HG03571 (cell line): ENCODE measurements around the gene TMEM176A.

Source experiments
- ATAC-seq: cut with Tn5 transposase; IDR thresholded peaks from one replicate; pipeline ENCODE4 v1.9.1; 2021; ENCODE audit not compliant: unreplicated experiment

Gene TMEM176A

GRCh38 chr7:150787321-150788281, 13.0 kb upstream of the TMEM176A start:
- ATAC-seq = no peak

- no peak for ATAC-seq
These were observed 11.9 kb upstream of the TMEM176A start for GRCh38 chr7:150788474-150789269.

- ATAC-seq = no peak
These were observed 10.0 kb upstream of the TMEM176A start for GRCh38 chr7:150790416-150791075.

- ATAC-seq = no peak
These were observed 9.3 kb upstream of the TMEM176A start for GRCh38 chr7:150791304-150791703.

DNA sequence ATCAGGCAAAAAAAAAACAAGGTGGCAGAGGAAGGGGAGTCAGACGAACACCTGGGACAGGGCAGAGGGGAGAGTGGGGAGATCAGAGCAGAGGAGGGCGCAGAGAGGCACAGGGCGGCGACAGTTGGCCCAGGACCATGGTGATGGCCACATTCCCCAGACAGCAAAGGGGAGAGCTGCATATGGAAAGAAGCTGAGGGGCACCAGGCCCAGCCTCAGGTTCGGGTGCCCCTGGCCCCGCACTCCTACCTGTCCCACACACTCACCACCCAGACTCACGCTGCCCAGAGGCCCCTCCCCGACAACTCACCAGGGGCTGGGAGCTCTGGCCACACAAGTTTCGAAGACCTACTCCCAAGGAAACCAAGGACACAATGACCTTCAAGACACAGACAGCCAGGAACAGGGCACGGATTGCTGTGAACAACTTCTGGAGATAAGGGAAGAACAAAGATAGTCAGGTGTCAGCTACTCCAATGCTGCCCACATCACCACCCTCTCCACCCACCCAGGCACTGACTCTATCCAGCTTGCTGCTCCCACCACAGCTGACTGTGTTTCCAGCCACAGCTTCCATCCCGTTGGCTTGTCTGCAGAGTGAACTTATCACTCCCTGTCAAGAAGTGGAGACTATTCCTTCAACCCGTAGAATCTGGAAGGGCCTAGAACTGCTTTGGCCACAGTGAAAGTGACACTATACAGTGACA, 8.7 kb upstream of the TMEM176A start:
- no peak for ATAC-seq

- no peak for ATAC-seq
These were observed 6.9 kb upstream of the TMEM176A start for GRCh38 chr7:150793569-150794238.

GRCh38 chr7:150797661-150798060, 2.9 kb upstream of the TMEM176A start:
- ATAC-seq = no peak

- no peak for ATAC-seq
These were observed 1.4 kb upstream of the TMEM176A start for GRCh38 chr7:150799156-150799555.

DNA sequence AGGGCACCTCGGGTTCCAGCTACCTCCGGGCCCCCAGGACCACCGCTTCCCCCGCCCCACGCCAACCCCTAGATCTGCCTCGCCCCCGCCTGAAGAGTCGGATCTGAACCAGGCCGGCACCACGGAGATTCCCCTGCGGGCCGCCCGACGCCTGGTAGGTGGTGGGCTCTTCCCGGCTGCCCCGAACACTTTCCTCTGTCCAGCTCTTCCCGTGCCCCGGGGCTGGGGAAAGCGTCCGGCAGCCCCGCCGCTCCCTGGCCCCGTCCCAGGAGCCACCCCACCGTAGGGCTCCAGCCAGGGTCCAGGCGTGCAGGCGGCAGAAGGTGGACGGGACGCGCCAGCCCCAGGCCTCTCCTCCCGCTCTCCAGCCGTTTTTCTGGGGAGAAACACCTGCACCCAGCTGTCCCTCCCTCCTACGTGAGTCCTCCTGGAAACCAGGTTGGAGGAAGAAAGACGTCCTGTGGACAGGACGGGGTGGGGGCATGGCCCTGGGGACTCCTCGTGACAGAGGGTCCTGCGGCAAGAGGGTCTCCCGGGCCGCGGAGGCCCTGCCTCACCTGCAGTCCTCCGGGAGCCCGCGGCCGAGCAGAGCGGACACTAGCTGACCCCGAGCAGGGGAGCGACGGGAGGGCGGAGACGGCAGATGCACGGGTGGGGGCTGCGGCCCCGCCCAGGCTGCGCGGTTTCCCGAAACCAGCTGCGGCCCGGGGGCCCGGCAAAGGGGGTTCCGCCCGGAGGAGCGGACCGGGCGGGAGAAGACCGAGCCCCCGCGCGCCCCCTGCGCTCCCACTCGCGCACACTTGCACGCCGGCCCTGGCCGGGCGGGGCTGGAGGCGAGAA, 608 bp upstream of the TMEM176A start, which contains the start of gene TMEM176B:
Gene TMEM176B (minus strand): TSS at position 624 of the 840 bp plus-strand sequence. CDS start 3,795 bp downstream, outside the sequence.
- no peak for ATAC-seq

GRCh38 chr7:150801242-150801945, 825 bp downstream of the TMEM176A start:
- no peak for ATAC-seq

GRCh38 chr7:150801946-150802771, 1.6 kb downstream of the TMEM176A start:
- no peak for ATAC-seq

- no peak for ATAC-seq
These were observed 2.7 kb downstream of the TMEM176A start for GRCh38 chr7:150803161-150803860.

DNA sequence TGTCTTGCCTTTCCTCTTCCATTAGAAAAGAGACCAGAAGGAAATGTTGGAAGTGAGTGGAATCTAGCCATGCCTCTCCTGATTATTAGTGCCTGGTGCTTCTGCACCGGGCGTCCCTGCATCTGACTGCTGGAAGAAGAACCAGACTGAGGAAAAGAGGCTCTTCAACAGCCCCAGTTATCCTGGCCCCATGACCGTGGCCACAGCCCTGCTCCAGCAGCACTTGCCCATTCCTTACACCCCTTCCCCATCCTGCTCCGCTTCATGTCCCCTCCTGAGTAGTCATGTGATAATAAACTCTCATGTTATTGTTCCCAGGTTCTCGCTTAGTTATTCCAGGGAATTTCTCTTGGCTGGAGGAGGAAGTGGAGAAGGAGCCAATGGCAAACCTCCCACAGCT, 4.2 kb downstream of the TMEM176A start:
- ATAC-seq = no peak

DNA sequence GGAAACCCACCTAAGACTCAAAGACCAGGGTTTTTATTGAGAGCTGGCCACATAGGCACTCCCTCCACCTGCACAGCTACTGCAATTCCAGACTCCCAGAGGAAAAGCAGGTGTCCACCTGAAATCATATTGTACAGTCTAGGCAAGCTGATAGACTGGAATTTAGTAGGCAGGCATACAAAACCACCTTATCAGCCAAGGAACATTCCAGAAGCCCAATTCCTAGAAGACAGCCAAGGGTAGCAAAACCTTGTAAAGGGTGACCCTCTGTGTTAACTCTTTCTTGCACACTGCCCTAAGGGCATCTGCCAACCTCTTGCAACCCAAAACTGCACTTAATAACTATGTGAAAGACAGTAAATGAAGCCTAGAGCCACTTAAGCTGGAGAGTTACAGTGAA, 5.3 kb downstream of the TMEM176A start:
- no peak for ATAC-seq

GRCh38 chr7:150806454-150806853, 5.9 kb downstream of the TMEM176A start:
- ATAC-seq = no peak

DNA sequence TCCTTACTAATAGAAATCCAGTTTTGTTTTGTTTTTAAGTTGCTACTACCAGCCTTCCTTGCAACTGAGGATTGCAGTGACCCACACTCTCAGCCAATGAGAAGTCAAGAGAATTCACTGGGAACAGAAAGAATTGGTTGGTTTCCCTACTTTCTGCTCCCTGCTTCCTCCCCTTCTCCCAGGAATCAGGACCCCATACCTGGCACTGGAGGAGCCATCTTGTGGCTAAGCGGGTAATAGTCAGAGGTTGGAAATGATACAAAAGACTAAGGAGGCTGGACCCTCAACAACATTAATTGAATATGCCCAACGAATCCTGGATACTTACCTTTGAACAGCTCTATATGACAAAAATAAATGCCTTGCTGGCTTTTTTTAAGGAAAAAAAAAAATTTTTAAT, 6.3 kb downstream of the TMEM176A start:
- ATAC-seq = no peak
